Dendritic cell treated with granulocyte-macrophage colony-stimulating factor and Interleukin-4, amounts not matched to agents 40 ng/mL and 50 ng/mL, for 4 days (primary cell): ENCODE results near the gene SLC12A4.
"Not testable (repeated sequence)": the region's sequence is repeated elsewhere in the genome, so short reads cannot be mapped to it uniquely, and the experiment has no call there.

Source experiments
- H3K27ac Mint-ChIP-seq: one replicate; pipeline ENCODE4 v1.8.0; 2022; ENCODE audit warnings: mild to moderate bottlenecking, mixed read lengths
- H3K27me3 Mint-ChIP-seq: one replicate; pipeline ENCODE4 v1.8.0; 2022; ENCODE audit warnings: mild to moderate bottlenecking, mixed read lengths
- H3K36me3 Mint-ChIP-seq: one replicate; pipeline ENCODE4 v1.8.0; 2022; ENCODE audit warnings: low read depth, mixed read lengths
- H3K4me1 Mint-ChIP-seq: one replicate; pipeline ENCODE4 v1.8.0; 2022; ENCODE audit warnings: low read depth, mixed read lengths
- H3K4me3 Mint-ChIP-seq: one replicate; pipeline ENCODE4 v1.8.0; 2022; ENCODE audit warnings: mild to moderate bottlenecking, moderate library complexity, mixed read lengths
- H3K9me3 Mint-ChIP-seq: one replicate; pipeline ENCODE4 v1.8.0; 2022; ENCODE audit warnings: mixed read lengths
- intact Hi-C: fragments of 100-400 bp; cut with micrococcal nuclease; formaldehyde crosslinking; loops from one replicate; pipeline ENCODE4 v1.15.0; 2022

SLC12A4 gene

DNA sequence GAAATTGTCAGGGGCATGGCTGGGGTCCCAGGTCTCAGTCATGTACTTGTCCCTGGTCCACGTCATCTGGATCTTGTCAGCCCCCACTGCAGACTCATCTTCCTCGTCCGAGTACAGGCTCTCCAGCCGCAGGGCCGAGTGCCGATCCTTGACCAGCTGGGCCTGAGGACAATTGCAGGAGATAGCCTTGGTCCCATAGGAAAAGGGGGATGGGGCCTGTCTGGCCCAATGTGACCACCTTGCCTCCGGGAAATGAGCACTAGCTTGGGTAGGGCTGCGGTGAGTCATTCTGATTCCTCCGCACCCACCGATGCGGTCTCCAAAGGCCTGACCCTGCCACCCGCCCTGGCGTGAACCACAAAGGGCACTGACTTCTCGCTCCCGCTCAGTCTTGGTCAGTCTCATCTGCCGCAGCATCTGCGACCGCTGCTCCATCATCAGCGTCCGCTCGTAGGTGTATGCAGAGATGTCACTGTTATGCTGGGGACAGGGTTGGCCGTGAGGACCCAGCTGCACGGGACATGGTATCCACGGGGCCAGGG is 23.0 kb downstream of the SLC12A4 start:
- H3K36me3 Mint-ChIP-seq: peaks cover 93% of the 10 kb centered on the region
- intact Hi-C loops: no loop called here
- H3K4me1 Mint-ChIP-seq: peaks cover 7% of the 10 kb centered on the region
- H3K4me3 Mint-ChIP-seq: no peak overlapping the region
- H3K27ac Mint-ChIP-seq: no peak overlapping the region
- H3K27me3 Mint-ChIP-seq: no peaks in the 10 kb centered on the region
- H3K9me3 Mint-ChIP-seq: no peaks in the 10 kb centered on the region

- Mint-ChIP-seq H3K36me3 (peaks cover 92% of the 10 kb centered on the region), H3K4me3 (no peak overlapping the region), H3K27ac (no peak overlapping the region), H3K27me3 (no peaks in the 10 kb centered on the region), H3K4me1 (peaks cover 13% of the 10 kb centered on the region), H3K9me3 (no peaks in the 10 kb centered on the region)
- intact Hi-C loops: no loop called here
Measured at GRCh38 chr16:67944690-67945391, 23.6 kb downstream of the SLC12A4 start.

- no peak within 1 kb of the TSS for H3K4me3 Mint-ChIP-seq
- peaks cover 19% of the 10 kb centered on the region for H3K4me1 Mint-ChIP-seq
- intact Hi-C loops: no loop called here
- H3K27ac Mint-ChIP-seq: no peak within 1 kb of the TSS
- H3K36me3 Mint-ChIP-seq: peaks cover 90% of the 10 kb centered on the region
- H3K27me3 Mint-ChIP-seq: no peaks in the 10 kb centered on the region
- H3K9me3 Mint-ChIP-seq: no peaks in the 10 kb centered on the region
Measured at GRCh38 chr16:67943619-67944504, 24.6 kb downstream of the SLC12A4 start, which contains the start of gene LCAT. LCAT (minus strand) TSS chr16:67944120; CDS start chr16:67944101, 19 bp downstream.

- peaks cover 84% of the 10 kb centered on the region for H3K36me3 Mint-ChIP-seq
- peaks cover 19% of the 10 kb centered on the region for H3K4me1 Mint-ChIP-seq
- no peak overlapping the region for H3K27ac Mint-ChIP-seq
- H3K9me3 Mint-ChIP-seq: no peaks in the 10 kb centered on the region
- H3K27me3 Mint-ChIP-seq: no peaks in the 10 kb centered on the region
- H3K4me3 Mint-ChIP-seq: no peak overlapping the region
- intact Hi-C loops: no loop called here
Measured at GRCh38 chr16:67943256-67943618, 25.2 kb downstream of the SLC12A4 start.

GRCh38 chr16:67942510-67943255 is 25.8 kb downstream of the SLC12A4 start:
- peaks cover 19% of the 10 kb centered on the region for H3K4me1 Mint-ChIP-seq
- no peak overlapping the region for H3K4me3 Mint-ChIP-seq
- no peaks in the 10 kb centered on the region for H3K9me3 Mint-ChIP-seq
- intact Hi-C loops: no loop called here
- no peaks in the 10 kb centered on the region for H3K27me3 Mint-ChIP-seq
- peaks cover 78% of the 10 kb centered on the region for H3K36me3 Mint-ChIP-seq
- no peak overlapping the region for H3K27ac Mint-ChIP-seq

- peaks cover 23% of the 10 kb centered on the region for H3K4me1 Mint-ChIP-seq
- no peaks in the 10 kb centered on the region for H3K27me3 Mint-ChIP-seq
- H3K36me3 Mint-ChIP-seq: peaks cover 73% of the 10 kb centered on the region
- intact Hi-C loops: no loop called here
- H3K27ac Mint-ChIP-seq: no peak overlapping the region
- no peak overlapping the region for H3K4me3 Mint-ChIP-seq
- H3K9me3 Mint-ChIP-seq: no peaks in the 10 kb centered on the region
Measured at GRCh38 chr16:67942200-67942509, 26.3 kb downstream of the SLC12A4 start.

DNA sequence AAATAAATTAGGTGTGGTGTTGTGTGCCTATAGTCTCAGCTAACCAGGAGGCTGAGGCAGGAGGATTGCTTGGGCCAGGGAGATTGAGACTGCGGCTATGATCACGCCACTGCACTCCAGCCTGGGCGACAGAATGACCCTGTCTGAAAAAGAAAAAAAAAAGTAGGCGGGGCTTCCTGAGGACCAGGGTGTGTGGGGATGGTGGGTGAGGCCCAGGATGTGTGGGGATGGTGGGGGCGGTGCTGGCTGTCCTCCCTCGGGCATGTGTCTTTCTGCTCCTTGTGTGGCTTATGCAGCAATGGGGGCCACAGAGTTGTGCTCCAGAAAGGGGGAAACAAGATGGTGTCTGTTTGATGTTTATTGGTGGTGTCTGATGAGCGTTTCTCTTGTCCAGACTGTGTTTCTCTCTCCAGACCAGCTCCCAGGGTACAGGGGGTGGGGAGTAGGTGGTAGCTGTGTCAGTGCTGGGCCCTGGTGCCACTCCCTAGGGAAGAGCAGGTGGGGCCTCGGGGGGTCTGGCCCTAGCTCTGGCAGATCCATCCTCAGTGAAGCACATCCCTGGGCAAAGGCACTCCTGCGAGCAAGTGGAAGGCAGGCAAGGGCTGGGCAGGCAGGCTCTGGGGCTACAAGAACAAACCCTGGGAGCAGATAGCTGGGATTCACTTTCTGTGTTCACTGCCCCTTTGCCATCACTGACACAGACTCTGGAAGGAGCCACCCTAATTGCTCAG is 26.8 kb downstream of the SLC12A4 start:
- no peak overlapping the region for H3K4me3 Mint-ChIP-seq
- H3K4me1 Mint-ChIP-seq: peaks cover 28% of the 10 kb centered on the region
- H3K27me3 Mint-ChIP-seq: no peaks in the 10 kb centered on the region
- H3K36me3 Mint-ChIP-seq: peaks cover 68% of the 10 kb centered on the region
- intact Hi-C loops: no loop called here
- H3K9me3 Mint-ChIP-seq: no peaks in the 10 kb centered on the region
- H3K27ac Mint-ChIP-seq: peak overlapping the region; percentile 31

GRCh38 chr16:67940446-67941089 is 27.9 kb downstream of the SLC12A4 start:
- no peaks in the 10 kb centered on the region for H3K9me3 Mint-ChIP-seq
- H3K4me3 Mint-ChIP-seq: no peak overlapping the region
- H3K36me3 Mint-ChIP-seq: peaks cover 68% of the 10 kb centered on the region
- H3K27ac Mint-ChIP-seq: no peak overlapping the region
- no peaks in the 10 kb centered on the region for H3K27me3 Mint-ChIP-seq
- intact Hi-C loops: no loop called here
- peaks cover 28% of the 10 kb centered on the region for H3K4me1 Mint-ChIP-seq

- peaks cover 36% of the 10 kb centered on the region for H3K4me1 Mint-ChIP-seq
- H3K27ac Mint-ChIP-seq: no peak overlapping the region
- no peak overlapping the region for H3K4me3 Mint-ChIP-seq
- intact Hi-C loops: loop anchor here (5.0 to 10.0 kb wide), 3 partner anchors 65 to 122 kb away; partner anchors contain the start of gene EDC4
- no peaks in the 10 kb centered on the region for H3K27me3 Mint-ChIP-seq
- H3K9me3 Mint-ChIP-seq: no peaks in the 10 kb centered on the region
- H3K36me3 Mint-ChIP-seq: peaks cover 68% of the 10 kb centered on the region
Measured at GRCh38 chr16:67939507-67940445, 28.7 kb downstream of the SLC12A4 start.

DNA sequence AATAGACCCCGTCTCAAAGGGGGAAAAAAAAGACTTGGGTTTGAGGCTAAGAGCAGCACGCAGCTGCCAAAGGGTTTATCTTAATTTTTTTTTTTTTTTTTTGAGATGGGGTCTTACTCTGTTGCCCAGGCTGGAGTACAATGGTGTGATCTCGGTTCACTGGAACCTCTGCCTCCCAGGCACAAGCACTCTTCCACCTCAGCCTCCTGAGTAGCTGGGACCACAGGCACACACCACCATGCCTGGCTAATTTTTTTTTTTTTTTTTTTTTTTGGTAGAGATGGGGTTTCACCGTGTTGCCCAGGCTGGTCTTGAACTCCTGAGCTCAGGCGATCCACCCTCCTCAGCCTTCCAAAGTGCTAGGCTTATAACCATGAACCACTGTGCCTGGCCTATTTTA is 30.7 kb downstream of the SLC12A4 start:
- intact Hi-C loops: loop anchor here (5.0 to 10.0 kb wide), 3 partner anchors 63 to 120 kb away; partner anchors contain the start of gene EDC4
- Mint-ChIP-seq H3K4me1 (peaks cover 44% of the 10 kb centered on the region), H3K36me3 (peaks cover 68% of the 10 kb centered on the region), H3K27ac (peak overlapping the region; percentile 91)
- H3K27me3 Mint-ChIP-seq, H3K4me3 Mint-ChIP-seq, H3K9me3 Mint-ChIP-seq: not testable (repeated sequence)

DNA sequence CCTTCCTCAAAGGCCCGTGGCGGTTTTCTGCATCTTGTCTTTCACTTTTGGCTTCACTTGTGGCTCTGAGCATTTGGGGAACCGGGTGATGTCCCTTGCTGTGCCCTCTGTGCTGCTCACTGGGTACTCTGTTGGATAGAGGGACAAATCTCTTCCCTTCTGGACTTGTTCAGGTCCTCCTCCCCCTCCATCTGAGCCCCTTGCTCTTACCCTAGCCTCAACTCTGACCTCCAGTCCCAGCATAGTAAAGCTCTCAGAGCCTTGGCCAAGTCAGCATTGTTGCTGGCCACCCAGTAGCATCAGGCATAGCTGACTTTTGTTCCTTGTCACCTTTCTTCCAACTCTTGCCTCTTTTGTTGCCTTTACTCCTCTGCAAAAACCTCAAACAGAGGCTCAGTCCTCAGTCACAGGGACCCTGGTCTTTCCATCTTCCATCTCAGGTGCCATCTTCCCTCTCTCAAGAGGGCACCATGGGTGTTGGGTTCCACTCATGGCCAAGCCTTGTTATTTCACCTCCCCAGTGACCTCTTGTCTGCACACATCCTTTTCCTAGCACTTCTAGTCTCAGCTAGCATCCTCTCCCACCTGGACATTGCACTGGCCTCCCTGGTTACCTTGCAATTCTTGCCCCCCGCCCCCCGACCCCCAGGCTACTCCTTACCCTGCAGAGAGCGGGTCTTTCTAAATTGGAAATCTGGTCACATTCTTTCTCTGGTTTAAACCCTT is 31.4 kb downstream of the SLC12A4 start:
- H3K27me3 Mint-ChIP-seq: no peaks in the 10 kb centered on the region
- H3K27ac Mint-ChIP-seq: peak overlapping the region; percentile 91
- intact Hi-C loops: loop anchor here (5.0 to 10.0 kb wide), 3 partner anchors 62 to 120 kb away; partner anchors contain the start of gene EDC4
- peaks cover 44% of the 10 kb centered on the region for H3K4me1 Mint-ChIP-seq
- H3K4me3 Mint-ChIP-seq: peak overlapping the region; percentile 83
- H3K36me3 Mint-ChIP-seq: peaks cover 68% of the 10 kb centered on the region
- no peaks in the 10 kb centered on the region for H3K9me3 Mint-ChIP-seq
